ENCODE results near the gene CLK1. TPM values are rescaled to one million over a fixed set of nuclear protein-coding genes. Genes with fewer than 3 reads are reported as not detected.

The CLK1 gene
- total RNA-seq, 1 donor from 2014 or later, result 215 TPM

GRCh38 chr2:200811333-200812121 is 52.9 kb downstream of the CLK1 start, which contains the start of gene BZW1:
Gene BZW1 (plus strand): TSS chr2:200811910. CDS start chr2:200813218, 1,308 bp downstream.
- DNase-seq, result peak; percentile 97

- DNase-seq, result no peak
Observed at GRCh38 chr2:200810998-200811332, 53.5 kb downstream of the CLK1 start.

- peak; percentile 23 for DNase-seq
Observed at GRCh38 chr2:200810252-200810997, 54.0 kb downstream of the CLK1 start.

GRCh38 chr2:200809506-200810251 is 54.8 kb downstream of the CLK1 start:
- no peak for DNase-seq

Small RNA genes lying within 50 kb of the gene (small RNA-seq; reads per million reads assigned to genes)
- gene RF00019 (ENCODE audit: low replicate concordance) (not detected), gene RNA5SP115 (ENCODE audit: low replicate concordance) (not detected), gene RNU6-312P (ENCODE audit: low replicate concordance) (not detected), gene RNU6-31P (ENCODE audit: low replicate concordance) (0.07 reads per million), gene RNU6-762P (ENCODE audit: low replicate concordance) (not detected)

Other genes with a start within 250 kb of the CLK1 start
- 225 TPM for gene BZW1, start 52.7 kb downstream of the CLK1 start, total RNA-seq
- 52.4 TPM for gene PPIL3, start 24.4 kb upstream of the CLK1 start, total RNA-seq
- 18.9 TPM for gene NIF3L1, start 24.7 kb upstream of the CLK1 start, total RNA-seq
- gene ORC2, start 99.0 kb upstream of the CLK1 start, total RNA-seq, result 20.4 TPM
- 21.6 TPM for gene HYCC2, start 207.0 kb upstream of the CLK1 start, total RNA-seq
- gene NDUFB3, start 207.3 kb upstream of the CLK1 start, total RNA-seq, result 46.4 TPM

All from skin of body (tissue), 3 donors.